HG02981 (cell line): ENCODE measurements around the gene ARL5A.
"Not testable (repeated sequence)": the region's sequence is repeated elsewhere in the genome, so short reads cannot be mapped to it uniquely, and the experiment has no call there.

Source experiments
- ATAC-seq: cut with Tn5 transposase; IDR thresholded peaks from one replicate; pipeline ENCODE4 v1.9.1; 2021; ENCODE audit warnings: mild to moderate bottlenecking, moderate library complexity; ENCODE audit not compliant: unreplicated experiment

Gene ARL5A, protein sequence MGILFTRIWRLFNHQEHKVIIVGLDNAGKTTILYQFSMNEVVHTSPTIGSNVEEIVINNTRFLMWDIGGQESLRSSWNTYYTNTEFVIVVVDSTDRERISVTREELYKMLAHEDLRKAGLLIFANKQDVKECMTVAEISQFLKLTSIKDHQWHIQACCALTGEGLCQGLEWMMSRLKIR

DNA sequence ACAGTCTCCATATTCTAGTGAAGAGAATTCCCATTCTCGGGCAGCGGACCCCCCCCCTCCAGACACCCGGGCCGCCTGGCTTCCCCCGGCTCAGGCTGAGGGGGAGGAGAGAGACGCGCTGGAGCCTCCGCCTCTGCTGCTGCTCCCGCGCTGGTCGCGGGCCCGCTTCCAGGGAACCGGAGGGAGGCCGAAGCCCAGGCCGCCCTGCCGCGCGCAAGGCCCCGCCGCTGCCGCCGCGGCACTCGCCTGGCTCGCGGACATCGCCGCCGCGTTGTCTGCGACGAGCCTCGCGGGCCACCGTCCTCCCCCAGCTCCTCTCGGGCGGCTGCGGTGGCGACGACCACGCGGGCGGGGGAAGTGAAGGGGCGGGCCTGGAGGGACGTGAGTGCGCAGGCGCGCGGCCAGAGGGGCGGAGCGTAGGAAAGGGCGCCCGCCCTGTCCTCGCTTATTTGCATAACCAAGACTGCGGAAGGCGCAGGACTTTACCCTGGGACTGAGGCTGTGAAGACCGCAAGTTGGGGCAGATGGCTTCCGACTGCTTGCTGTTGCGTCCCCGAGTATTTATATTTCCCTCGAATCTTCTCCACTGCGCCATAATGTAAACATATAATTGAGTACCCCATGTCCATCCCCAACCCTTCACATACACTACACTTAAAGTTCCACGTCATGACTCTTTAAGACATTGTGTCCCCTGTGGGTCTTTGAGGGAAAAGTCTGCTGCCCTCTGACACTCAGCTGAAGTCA lies at the start of gene ARL5A:
Gene ARL5A (minus strand): TSS at position 279 of the 747 bp plus-strand sequence. CDS start 245 bp downstream, at position 34.
- peak; percentile 95 for ATAC-seq

DNA sequence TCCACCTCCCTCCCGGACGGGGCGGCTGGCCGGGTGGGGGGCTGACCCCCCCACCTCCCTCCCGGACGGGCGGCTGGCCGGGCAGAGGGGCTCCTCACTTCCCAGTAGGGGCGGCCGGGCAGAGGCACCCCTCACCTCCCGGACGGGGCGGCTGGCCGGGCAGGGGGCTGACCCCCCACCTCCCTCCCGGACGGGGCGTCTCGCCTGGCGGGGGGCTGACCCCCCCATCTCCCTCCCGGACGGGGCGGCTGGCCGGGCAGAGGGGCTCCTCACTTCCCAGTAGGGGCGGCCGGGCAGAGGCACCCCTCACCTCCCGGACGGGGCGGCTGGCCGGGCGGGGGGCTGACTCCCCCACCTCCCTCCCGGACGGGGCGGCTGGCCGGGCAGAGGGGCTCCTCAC lies 47.4 kb upstream of the ARL5A start:
- not testable (repeated sequence) for ATAC-seq

DNA sequence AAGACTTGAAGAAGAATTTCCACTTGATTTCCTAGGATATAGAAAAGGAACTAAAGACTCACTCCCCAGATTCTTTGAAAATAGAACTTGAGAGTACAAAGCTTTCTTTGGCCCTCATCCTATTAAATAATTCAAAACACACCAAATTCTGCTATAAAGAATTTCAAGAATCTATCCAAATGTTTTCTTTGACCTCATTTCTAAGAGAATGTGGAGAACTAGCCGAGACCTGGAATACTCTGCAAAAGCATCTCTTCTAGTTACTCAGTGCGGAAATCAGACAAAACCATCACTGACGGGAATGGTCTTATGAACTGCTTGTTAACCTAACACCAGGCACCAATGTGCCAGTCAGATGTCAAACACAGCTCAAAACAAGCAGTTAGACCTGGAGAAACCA lies 44.2 kb upstream of the ARL5A start:
- no peak for ATAC-seq

GRCh38 chr2:151869291-151869690 lies 41.1 kb upstream of the ARL5A start:
- ATAC-seq: no peak

DNA sequence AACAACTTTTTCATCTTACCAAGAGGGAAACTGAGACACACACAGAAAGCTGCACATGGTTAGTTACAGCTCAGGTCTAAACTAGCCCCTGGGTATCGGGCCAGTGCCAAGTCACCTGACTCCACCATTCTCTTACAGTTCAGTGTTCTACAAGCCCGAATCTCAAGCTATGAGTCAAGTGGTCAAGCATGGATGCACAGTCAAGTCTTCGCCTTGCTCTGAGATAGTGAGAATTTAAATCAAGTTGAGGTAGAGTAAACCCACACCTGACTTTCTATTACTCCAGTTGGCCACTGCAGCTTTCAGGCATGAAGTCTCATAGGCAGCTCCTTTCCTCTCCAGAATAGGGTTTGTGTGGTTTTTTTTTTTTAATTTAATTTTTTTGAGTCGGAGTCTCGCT lies 34.5 kb upstream of the ARL5A start:
- peak; percentile 100 for ATAC-seq

GRCh38 chr2:151861174-151861573 lies 33.0 kb upstream of the ARL5A start:
- ATAC-seq: no peak

DNA sequence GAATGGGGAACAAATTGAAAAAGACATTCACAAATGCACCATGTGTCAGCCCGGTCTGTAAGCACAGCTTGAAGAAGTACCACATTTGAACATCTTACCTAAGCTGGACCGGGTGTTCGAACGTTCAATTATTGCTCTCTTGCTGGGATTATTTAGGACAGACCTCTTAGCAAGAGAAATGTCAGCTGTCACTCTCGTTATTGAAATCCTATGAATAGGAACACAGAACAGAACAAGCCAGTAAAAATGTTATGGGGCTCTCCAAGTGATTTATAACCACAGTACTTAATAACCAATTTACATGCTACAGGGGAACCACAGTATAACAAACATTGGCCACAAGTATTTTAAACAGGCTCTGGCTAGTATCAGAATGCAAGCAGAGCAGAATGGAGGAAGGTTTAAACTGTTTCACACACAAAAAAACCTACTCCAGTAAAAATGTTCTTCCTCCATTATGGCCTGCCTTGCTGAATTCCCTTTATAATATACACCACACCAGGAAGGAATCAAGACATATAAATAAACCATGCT lies 32.5 kb upstream of the ARL5A start:
- ATAC-seq: no peak

DNA sequence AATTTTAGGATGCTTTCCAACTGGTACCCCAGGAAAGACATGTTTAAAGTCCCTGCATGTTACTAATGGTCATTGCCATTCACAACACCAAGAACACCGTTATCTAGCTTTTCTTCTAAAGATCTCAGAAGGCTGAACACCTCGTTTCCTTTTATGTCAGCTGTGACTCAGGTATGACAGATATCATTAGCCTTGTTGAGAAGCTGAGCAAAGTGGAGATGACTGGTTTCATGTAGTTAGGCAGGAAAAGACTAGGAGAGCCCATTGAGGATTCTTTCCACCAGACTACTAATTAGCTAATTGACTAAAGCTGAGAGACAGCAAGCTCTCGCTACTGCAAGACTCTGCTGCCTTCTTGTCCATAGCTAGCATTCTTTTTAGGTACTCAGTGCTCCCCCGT lies 32.0 kb upstream of the ARL5A start:
- no peak for ATAC-seq

DNA sequence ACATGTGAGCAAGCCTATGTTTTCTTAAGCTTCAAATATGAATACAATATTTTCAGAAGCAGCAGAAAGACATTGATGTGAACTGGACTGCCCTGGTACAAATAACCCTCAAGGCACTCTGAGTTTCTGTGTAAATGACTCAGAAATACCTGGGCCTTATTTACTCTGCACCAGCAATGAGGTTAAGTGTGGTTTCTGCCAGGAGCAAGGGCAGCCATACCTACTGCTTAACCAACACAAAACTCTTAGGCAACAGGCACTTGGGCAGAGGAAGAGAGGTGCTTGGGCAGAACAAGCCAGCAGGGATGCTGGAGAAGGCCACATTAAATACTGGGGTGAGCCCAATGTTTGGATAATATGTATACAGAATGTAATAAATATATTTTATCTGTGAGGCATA lies 29.4 kb upstream of the ARL5A start:
- ATAC-seq: no peak

GRCh38 chr2:151855111-151855510 lies 26.9 kb upstream of the ARL5A start:
- no peak for ATAC-seq

DNA sequence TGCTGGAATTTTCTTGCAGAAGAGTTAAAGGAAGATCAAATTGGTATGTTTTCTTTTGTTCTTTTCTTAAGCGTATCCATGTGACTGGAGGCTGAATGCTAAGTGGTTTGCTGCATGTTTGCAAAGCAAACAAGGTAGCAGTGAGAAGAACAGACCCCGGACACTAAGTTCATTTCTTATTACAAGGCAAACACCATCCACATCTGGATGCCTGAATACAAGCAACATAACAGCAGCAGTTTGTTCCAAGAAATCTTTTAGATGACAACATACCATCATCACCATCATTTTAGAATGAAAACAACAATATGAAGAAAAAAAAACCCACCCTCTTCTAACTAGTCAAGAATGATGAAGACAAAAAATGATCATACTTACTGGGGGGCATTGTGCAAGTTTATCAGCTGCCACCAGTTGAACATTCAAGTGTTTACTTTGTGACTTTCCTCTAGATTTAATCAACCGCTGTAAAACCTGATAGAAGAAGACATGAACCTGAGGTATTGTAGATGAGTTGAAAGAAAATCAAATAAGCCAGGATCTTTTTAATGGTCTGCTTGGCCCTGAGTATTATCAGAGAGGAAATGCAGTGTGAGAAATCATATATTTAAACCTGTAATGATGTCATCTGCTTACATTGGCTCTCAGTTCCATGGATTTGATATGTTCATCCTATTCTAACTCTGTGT lies 25.0 kb upstream of the ARL5A start:
- ATAC-seq: no peak

DNA sequence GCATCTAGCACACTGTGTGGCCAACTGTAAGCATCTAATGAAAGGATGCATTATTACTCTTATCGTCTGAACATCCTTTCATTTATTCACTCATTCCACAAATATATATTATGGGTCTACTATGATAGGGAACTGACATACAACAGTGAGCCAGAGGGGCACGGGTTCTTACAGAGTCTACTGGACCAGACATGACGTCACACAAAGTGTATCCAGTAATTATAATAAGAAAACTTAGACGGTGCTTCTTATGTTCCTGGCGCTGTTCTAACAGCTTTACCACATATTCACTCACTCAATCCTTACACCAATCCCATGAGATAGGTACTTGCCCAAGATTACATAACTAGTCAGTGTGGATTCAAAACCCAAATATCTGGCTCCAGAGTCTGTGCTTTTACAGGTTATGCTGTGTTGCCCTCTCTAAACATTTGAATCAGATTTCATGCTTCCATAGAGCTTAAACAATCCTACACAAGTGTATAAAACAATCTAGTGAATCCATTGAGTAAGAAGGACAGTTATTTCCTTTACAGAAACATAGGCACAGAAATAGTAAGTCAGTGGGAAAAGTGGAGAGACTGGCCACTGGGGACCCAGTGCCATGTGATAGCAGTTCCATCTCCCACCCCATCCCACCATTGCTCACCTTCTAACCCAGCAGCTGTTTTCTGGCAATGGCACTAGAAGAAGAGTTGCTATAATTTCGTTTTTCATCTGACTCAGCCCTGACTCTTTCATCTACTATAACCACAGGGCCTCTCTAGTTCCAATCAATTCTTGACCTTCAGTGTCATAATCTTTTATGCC lies 24.2 kb upstream of the ARL5A start:
- no peak for ATAC-seq

GRCh38 chr2:151851761-151852160 lies 23.5 kb upstream of the ARL5A start:
- ATAC-seq: no peak

DNA sequence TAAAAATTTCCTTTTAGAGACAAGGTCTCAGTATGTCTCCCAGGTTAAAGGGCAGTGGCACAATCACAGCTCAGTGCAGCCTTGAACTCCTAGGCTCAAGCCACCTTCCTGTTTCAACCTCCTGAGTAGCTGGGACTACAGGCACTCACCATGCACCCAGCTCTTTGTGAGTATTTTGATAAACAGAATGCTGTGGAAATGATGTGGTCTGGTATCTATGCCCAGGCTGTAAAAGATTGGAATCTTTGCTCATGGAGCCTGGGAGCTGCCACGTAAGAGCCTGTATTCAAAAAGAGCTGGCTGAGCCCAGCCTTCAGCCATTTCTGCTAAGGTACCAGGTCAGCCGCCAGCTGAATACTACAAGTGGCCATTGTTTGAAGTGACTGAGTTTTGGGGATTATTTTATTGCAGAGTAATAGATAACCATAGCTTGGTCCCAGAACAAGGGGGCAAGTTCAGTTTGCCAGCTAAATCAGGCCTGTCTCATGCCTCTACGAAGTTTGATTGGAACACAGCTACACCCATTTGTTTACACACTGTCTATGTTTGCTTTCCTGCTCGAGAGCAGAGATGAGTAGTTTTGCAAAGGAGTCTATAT lies 21.3 kb upstream of the ARL5A start:
- ATAC-seq: no peak

DNA sequence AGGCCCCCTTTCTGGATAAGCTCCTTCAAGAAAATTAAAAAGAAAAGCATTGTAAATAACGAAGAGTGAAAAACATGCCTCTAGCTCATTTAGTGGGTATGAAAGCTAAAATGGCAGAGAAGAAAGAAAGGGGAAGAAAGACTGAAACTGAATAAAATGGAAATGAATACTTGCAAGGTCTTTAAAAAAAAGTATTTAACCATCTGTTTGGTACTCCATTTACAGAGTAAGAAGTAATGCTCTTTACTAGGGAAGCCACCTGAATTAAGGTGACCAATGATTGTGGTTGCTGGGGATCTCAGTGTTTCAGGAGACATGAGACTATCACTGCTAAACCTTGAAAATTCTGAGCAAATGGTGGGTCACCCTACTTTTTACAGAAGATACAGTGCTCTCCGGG lies 17.7 kb upstream of the ARL5A start:
- peak; percentile 42 for ATAC-seq

DNA sequence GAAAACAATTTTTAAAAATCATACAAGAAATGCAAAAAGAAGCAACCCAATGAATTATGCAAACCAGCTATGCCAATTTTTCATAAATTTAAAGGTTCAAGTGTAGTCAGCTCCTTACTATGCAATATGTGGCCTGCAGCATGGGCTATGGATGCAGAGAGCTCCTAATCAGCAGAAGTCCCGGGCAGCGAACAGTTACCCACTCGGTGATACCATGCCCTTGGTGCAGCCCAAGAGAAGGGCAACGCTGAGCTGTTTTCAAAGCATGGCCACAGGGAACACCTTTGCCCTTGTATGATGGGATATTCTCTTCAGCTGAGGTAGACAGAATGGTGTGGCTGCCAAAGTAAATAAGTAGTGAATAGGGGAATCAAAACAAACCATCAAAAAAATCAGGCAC lies 17.3 kb upstream of the ARL5A start:
- no peak for ATAC-seq

DNA sequence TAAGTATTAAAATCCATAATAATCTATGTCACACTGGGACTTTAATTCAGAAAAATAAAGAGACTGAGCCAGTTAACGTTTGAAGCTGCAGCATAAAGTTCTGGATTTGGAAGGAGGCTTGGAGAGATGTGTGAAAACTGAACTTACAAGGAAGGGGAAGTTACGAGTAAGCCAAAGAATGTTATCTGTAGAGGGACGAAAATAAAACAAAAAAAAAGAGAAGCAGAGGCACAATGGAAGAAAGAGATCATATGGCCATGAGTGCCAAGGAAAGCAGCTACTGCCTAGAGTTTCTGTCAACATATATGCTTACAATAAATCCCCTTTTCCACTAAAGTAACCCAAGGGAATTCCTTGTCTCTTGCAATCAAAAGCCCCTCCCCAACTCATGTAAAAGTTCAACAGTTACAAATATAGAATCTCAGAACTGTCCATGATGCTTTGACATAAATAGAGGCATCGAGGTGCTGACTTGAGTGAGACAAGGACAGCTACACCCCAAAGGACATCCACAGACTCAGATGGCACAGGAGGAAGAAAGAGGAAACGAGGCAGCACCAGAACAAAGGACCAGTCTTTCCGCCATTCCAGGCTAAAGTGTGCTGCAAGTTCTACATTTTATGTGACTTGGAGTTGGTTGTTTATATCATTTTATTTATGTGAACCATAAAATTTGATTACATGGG lies 16.1 kb upstream of the ARL5A start:
- no peak for ATAC-seq

- no peak for ATAC-seq
These were observed 15.5 kb upstream of the ARL5A start for GRCh38 chr2:151843691-151844061.

DNA sequence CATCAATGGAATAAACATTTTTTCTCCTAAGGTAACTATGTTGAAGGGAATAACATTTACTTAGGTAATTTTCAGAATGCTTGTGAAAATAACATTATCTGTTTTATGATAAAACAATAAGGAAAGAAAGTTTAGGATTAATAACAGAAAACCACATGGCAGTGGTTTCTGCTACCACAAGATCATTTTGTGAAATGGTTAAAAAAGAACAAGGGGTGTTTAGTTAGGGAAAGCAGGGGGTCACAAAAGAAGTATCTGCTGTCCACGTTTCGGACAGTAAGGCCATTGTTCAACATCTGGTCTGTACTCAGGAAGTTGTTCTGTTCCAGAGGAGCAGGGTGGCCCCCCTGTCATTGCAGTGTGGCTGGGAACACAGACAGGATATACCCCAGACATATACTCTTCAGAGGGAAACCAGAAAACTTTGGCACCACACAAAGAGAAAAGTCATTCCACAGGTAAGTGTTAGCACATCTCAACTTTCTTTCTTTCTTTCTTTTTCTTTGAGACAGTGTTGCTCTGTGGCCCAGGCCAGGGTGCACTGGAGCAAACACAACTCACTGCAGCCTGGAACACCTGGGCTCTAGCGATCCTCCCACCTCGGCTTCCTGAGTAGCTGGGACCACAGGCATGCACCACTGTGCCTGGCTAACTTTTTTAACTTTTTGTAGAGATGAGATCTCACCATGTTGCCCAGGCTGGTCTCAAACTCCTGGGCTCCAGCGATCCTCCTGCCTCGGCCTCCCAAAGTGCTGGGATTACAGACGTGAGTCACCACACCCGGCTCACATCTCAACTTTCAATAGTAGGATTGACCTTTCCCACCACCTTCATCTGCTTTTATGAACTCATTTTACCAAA lies 14.8 kb upstream of the ARL5A start:
- ATAC-seq: peak; percentile 24
